ENCODE results near the gene SH2D3A. TPM values are rescaled to one million over a fixed set of nuclear protein-coding genes. Genes with fewer than 3 reads are reported as not detected.

Gene SH2D3A
- total and polyA plus RNA-seq, 2 donors (not counting 1 experiment from before 2014, with no cell fraction given): 36.1 to 54.1 TPM

DNA sequence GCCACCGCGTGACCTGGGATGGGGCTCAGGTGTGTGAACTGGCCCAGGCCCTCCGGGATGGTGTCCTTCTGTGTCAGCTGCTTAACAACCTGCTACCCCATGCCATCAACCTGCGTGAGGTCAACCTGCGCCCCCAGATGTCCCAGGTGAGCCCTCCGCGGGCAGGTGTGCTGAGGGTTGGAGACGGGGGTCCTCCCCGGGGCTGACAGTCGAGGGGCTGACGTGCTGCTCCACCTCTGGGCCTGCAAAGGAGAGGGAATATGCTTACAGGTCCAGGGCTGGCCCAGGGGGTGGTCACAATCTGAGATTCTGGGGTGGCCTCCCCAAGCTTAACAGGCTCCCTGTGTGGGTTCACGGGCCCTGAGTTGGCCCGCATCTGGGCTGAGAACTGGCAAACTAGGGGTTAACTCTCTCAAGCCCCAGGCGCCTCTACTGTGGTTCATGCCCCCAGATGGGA lies 5.7 kb upstream of the SH2D3A start:
- 0% methylated on average over 14 of the region's 14 CpGs for whole genome bisulfite sequencing (ENCODE audit: insufficient coverage)
- Histone ChIP-seq H2AFZ (ENCODE audit: insufficient read depth, low read depth, low read length, poor library complexity, severe bottlenecking) (peak overlapping the region; percentile 59), H4K20me1 (ENCODE audit: control insufficient read depth, insufficient read depth, low read length, poor library complexity, severe bottlenecking) (peaks cover 47% of the 10 kb centered on the region), H3K79me2 (ENCODE audit: control insufficient read depth, insufficient read depth, low read length) (peaks cover 60% of the 10 kb centered on the region), H3K4me2 (replicated peaks; ENCODE audit: low read depth, low read length, poor library complexity, severe bottlenecking) (peak overlapping the region; percentile 89), H3K9me3 (ENCODE audit: control extremely low read depth in 1 of 3, control insufficient read depth in 2 of 3, insufficient read depth in 1 of 3, low read length in 2 of 3) (no peaks in the 10 kb centered on the region), H3K36me3 (replicated peaks in 1 of 2; ENCODE audit: control extremely low read depth in 1 of 2, control insufficient read depth in 1 of 2, extremely low read depth in 1 of 2, insufficient read depth in 2 of 2, low read length in 1 of 2) (peaks cover 1 to 30% of the 10 kb centered on the region in 2 experiments), H3K27me3 (replicated peaks in 1 of 4; ENCODE audit: control extremely low read depth in 1 of 4, control insufficient read depth in 3 of 4, insufficient read depth in 4 of 4, low read length in 3 of 4) (no peaks in the 10 kb centered on the region), H3K27ac (ENCODE audit: low read length in 2 of 2) (peak overlapping the region; percentile 50 to 92), H3K4me1 (ENCODE audit: control insufficient read depth in 2 of 2, insufficient read depth in 2 of 2, low read length in 2 of 2) (peaks cover 33 to 51% of the 10 kb centered on the region in 2 donors), H3K9ac (ENCODE audit: low read length) (peak overlapping the region; percentile 94), H3K4me3 (ENCODE audit: control extremely low read depth in 1 of 5, extremely low read depth in 1 of 5, insufficient read depth in 1 of 5, low read depth in 2 of 5, low read length in 4 of 5) (peak overlapping the region; percentile 94 to 100 (median 95))
- Mint-ChIP-seq H3K4me1 (peaks cover 53% of the 10 kb centered on the region), H3K27me3 (no peaks in the 10 kb centered on the region), H3K9me3 (ENCODE audit: insufficient read depth) (no peaks in the 10 kb centered on the region), H3K27ac (peak overlapping the region; percentile 95), H3K4me3 (peak overlapping the region; percentile 96)
- DNase-seq (no peak), ATAC-seq (ENCODE audit: low read depth) (no peak)
- CTCF ChIA-PET: interaction anchor here (0.7 to 5.2 kb wide), 12 partner anchors 9 to 251 kb away, joined by 3 to 57 read pairs (median 6); partner anchors contain the start of genes GPR108 and TRIP10
- intact Hi-C loops (cut with micrococcal nuclease): loop anchor here (1.0 to 10.0 kb wide), 5 partner anchors 20 to 572 kb away; partner anchors contain the start of genes ARHGEF18 and TRIP10
- POLR2A ChIA-PET: interaction anchor here (0.6 to 4.4 kb wide), 9 partner anchors 29 to 256 kb away, joined by 3 to 73 read pairs (median 5); partner anchors contain the start of genes GPR108 and TRIP10
- TF ChIP-seq, protein P1, sequence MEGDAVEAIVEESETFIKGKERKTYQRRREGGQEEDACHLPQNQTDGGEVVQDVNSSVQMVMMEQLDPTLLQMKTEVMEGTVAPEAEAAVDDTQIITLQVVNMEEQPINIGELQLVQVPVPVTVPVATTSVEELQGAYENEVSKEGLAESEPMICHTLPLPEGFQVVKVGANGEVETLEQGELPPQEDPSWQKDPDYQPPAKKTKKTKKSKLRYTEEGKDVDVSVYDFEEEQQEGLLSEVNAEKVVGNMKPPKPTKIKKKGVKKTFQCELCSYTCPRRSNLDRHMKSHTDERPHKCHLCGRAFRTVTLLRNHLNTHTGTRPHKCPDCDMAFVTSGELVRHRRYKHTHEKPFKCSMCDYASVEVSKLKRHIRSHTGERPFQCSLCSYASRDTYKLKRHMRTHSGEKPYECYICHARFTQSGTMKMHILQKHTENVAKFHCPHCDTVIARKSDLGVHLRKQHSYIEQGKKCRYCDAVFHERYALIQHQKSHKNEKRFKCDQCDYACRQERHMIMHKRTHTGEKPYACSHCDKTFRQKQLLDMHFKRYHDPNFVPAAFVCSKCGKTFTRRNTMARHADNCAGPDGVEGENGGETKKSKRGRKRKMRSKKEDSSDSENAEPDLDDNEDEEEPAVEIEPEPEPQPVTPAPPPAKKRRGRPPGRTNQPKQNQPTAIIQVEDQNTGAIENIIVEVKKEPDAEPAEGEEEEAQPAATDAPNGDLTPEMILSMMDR (IDR thresholded peaks at IDR 0.05): no peak
- no peak for TF ChIP-seq EZH2 (IDR thresholded peaks at IDR 0.05; ENCODE audit: borderline replicate concordance, insufficient read depth, low read depth, low read length, poor library complexity, severe bottlenecking)

Data from B cell (primary cell).